Neural progenitor cell (in vitro differentiated cells): ENCODE results near the gene CALU.

Source experiments
- EZH2 ChIP-seq: fragments of 200-600 bp; sonication (generic); IDR thresholded peaks from 2 replicates; pipeline ENCODE4 v1.6.1; 2017; ENCODE audit warnings: antibody characterized with exemption, mild to moderate bottlenecking, moderate library complexity
- EZH2phosphoT487 ChIP-seq: fragments of 200-600 bp; sonication (generic); IDR thresholded peaks from 2 replicates; pipeline ENCODE4 v1.6.1; 2017; ENCODE audit warnings: antibody characterized with exemption
- TF ChIP-seq, protein P1 (sequence below): fragments of 200-600 bp; sonication (generic); IDR thresholded peaks from 2 replicates; pipeline ENCODE4 v1.5.1; 2017; ENCODE audit warnings: antibody characterized with exemption, mild to moderate bottlenecking

- TF ChIP-seq, protein P1, sequence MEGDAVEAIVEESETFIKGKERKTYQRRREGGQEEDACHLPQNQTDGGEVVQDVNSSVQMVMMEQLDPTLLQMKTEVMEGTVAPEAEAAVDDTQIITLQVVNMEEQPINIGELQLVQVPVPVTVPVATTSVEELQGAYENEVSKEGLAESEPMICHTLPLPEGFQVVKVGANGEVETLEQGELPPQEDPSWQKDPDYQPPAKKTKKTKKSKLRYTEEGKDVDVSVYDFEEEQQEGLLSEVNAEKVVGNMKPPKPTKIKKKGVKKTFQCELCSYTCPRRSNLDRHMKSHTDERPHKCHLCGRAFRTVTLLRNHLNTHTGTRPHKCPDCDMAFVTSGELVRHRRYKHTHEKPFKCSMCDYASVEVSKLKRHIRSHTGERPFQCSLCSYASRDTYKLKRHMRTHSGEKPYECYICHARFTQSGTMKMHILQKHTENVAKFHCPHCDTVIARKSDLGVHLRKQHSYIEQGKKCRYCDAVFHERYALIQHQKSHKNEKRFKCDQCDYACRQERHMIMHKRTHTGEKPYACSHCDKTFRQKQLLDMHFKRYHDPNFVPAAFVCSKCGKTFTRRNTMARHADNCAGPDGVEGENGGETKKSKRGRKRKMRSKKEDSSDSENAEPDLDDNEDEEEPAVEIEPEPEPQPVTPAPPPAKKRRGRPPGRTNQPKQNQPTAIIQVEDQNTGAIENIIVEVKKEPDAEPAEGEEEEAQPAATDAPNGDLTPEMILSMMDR, result no peak
- no peak for TF ChIP-seq EZH2phosphoT487
- peak; percentile 44 for TF ChIP-seq EZH2
Observed at GRCh38 chr7:128791121-128791971, 52.2 kb downstream of the CALU start, which contains the start of gene CCDC136.
